Effector CD8-positive, alpha-beta T cell (primary cell): ENCODE measurements around the gene TSC2.
"Not testable (repeated sequence)": the region's sequence is repeated elsewhere in the genome, so short reads cannot be mapped to it uniquely, and the experiment has no call there.

Experiments used
- DNase-seq: peaks from one replicate; lab custom pipeline; 2025; lab: John Stamatoyannopoulos, UW

The TSC2 gene

GRCh38 chr16:2031081-2031577 is 16.7 kb upstream of the TSC2 start:
- DNase-seq: no peak

GRCh38 chr16:2032285-2033056 is 15.3 kb upstream of the TSC2 start:
- DNase-seq: no peak

GRCh38 chr16:2033057-2033908 is 14.5 kb upstream of the TSC2 start:
- no peak for DNase-seq

GRCh38 chr16:2033909-2034695 is 13.7 kb upstream of the TSC2 start:
- DNase-seq: not testable (repeated sequence)

GRCh38 chr16:2034696-2035430 is 12.9 kb upstream of the TSC2 start:
- no peak for DNase-seq

GRCh38 chr16:2035431-2036199 is 12.2 kb upstream of the TSC2 start:
- no peak for DNase-seq

- DNase-seq: no peak
These were observed 11.4 kb upstream of the TSC2 start for GRCh38 chr16:2036200-2036966.

GRCh38 chr16:2037115-2037514 is 10.7 kb upstream of the TSC2 start:
- DNase-seq: no peak

GRCh38 chr16:2037647-2038381 is 10.0 kb upstream of the TSC2 start:
- no peak for DNase-seq

GRCh38 chr16:2038382-2039231 is 9.2 kb upstream of the TSC2 start:
- DNase-seq: no peak

- no peak for DNase-seq
These were observed 8.3 kb upstream of the TSC2 start for GRCh38 chr16:2039274-2040031.

GRCh38 chr16:2040041-2040786 is 7.6 kb upstream of the TSC2 start:
- DNase-seq: no peak

GRCh38 chr16:2040787-2041522 is 6.8 kb upstream of the TSC2 start:
- no peak for DNase-seq

- DNase-seq: no peak
These were observed 5.4 kb upstream of the TSC2 start for GRCh38 chr16:2042171-2042985.

GRCh38 chr16:2042986-2043666 is 4.7 kb upstream of the TSC2 start:
- no peak for DNase-seq
